ENCODE results near the gene GRM8.

DNA sequence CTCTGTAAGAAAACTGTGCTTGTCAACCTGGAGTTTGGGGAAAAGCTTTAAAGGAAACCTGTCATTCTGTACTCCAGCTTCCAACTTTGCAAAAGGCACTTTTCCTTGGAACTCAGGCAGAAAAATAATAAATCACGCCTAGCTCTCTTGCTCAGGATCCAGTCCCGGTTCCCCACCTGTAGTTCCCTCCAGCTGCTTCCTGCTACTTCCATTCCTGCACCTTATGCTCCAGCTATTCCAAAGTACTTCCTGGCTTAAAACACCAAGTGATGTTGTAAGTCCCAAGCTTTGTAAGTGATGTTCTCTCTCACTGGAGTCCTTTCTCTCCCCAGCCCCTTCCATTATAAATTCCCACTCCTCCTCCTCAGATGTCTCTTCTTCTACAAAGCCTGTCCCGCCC is 98.6 kb downstream of the GRM8 start:
- no peak for TF ChIP-seq POLR2AphosphoS5 (IDR thresholded peaks at IDR 0.05)
- TF ChIP-seq, protein P1, sequence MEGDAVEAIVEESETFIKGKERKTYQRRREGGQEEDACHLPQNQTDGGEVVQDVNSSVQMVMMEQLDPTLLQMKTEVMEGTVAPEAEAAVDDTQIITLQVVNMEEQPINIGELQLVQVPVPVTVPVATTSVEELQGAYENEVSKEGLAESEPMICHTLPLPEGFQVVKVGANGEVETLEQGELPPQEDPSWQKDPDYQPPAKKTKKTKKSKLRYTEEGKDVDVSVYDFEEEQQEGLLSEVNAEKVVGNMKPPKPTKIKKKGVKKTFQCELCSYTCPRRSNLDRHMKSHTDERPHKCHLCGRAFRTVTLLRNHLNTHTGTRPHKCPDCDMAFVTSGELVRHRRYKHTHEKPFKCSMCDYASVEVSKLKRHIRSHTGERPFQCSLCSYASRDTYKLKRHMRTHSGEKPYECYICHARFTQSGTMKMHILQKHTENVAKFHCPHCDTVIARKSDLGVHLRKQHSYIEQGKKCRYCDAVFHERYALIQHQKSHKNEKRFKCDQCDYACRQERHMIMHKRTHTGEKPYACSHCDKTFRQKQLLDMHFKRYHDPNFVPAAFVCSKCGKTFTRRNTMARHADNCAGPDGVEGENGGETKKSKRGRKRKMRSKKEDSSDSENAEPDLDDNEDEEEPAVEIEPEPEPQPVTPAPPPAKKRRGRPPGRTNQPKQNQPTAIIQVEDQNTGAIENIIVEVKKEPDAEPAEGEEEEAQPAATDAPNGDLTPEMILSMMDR (IDR thresholded peaks at IDR 0.05): no peak
- TF ChIP-seq POLR2A (IDR thresholded peaks at IDR 0.05): no peak

Measured in breast epithelium (tissue), 3 donors.